Endothelial cell of umbilical vein (primary cell): ENCODE results near the gene L3MBTL4. TPM values are rescaled to one million over a fixed set of nuclear protein-coding genes. Genes with fewer than 3 reads are reported as not detected.

Experiments
- BruUV-seq: library from RNA; stranded (reverse); fragments of 400-500 nt; replicated peaks from 2 replicates; lab custom pipeline; 2021; lab: Mats Ljungman, UMichigan
- CTCF ChIA-PET: fragments of 300-600, 350-600 bp; sonication (Branson Sonifier 250); formaldehyde crosslinking; loops from one replicate; lab custom pipeline; 2021; ENCODE audit warnings: antibody characterized with exemption, inconsistent platforms; lab: Charles Lee
- POLR2A ChIA-PET: fragments of 300-600, 350-600 bp; sonication (Branson Sonifier 250); formaldehyde crosslinking; loops from one replicate; lab custom pipeline; 2021; ENCODE audit warnings: antibody characterized with exemption, inconsistent platforms; lab: Charles Lee
- DNase-seq: peaks from one replicate; pipeline ENCODE4 v3.0.0-alpha.2; 2011; ENCODE audit warnings: low read depth, low spot score
- FAIRE-seq: peaks from 2 replicates; lab custom pipeline; 2011; peaks lifted over from hg19 to GRCh38; lab: Jason Lieb, UNC
- H2AFZ ChIP-seq: 2 replicates; pipeline ENCODE4 v1.6.0; 2012; ENCODE audit warnings: low read depth, low read length, control low read depth, inconsistent platforms
- H3K27ac ChIP-seq: 2 replicates; pipeline ENCODE4 v1.5.1; 2011; ENCODE audit warnings: low read depth, mild to moderate bottlenecking, control low read depth, low read length, moderate library complexity; ENCODE audit not compliant: insufficient read depth
- H3K27me3 ChIP-seq, 2 experiments: 2 replicates each; pipeline versions ENCODE4 v1.6.0 to v1.6.1; 2011; ENCODE audit warnings: low read length in 2 of 2, mixed read lengths in 1 of 2; ENCODE audit not compliant: control insufficient read depth in 2 of 2, insufficient read depth in 2 of 2
- H3K36me3 ChIP-seq, 2 experiments: 2 replicates in 1 of 2; 3 replicates in 1 of 2; pipeline ENCODE4 v1.5.1; 2011; ENCODE audit warnings: low read length in 2 of 2, mild to moderate bottlenecking in 1 of 2, moderate library complexity in 1 of 2; ENCODE audit not compliant: control insufficient read depth in 2 of 2, insufficient read depth in 2 of 2; ENCODE audit errors: extremely low read depth in 1 of 2
- H3K4me1 ChIP-seq: 3 replicates; pipeline ENCODE4 v1.5.1; 2011; ENCODE audit warnings: mild to moderate bottlenecking, low read length; ENCODE audit not compliant: control insufficient read depth, insufficient read depth; ENCODE audit errors: extremely low read depth
- H3K4me2 ChIP-seq: 2 replicates; pipeline ENCODE4 v1.6.1; 2011; ENCODE audit warnings: low read length, control low read depth, mixed read lengths; ENCODE audit not compliant: insufficient read depth
- H3K4me3 ChIP-seq, 3 experiments: fragments of 200-600 bp in 1 of 3; sonication (generic), shearing (Covaris generic) in 1 of 3; replicated peaks in 1 of 3; 2 replicates each; pipeline ENCODE4 v1.5.1; 2011 to 2016; ENCODE audit warnings: control low read depth in 3 of 3, low read length in 3 of 3, mild to moderate bottlenecking in 2 of 3, inconsistent platforms in 1 of 3, low read depth in 1 of 3, moderate library complexity in 1 of 3; ENCODE audit not compliant: insufficient read depth in 1 of 3
- H3K79me2 ChIP-seq: 2 replicates; pipeline ENCODE4 v1.6.0; 2012; ENCODE audit warnings: low read length, inconsistent platforms; ENCODE audit not compliant: control insufficient read depth, insufficient read depth
- H3K9ac ChIP-seq: replicated peaks from 2 replicates; pipeline ENCODE3; 2011; ENCODE audit warnings: low read length, control low read depth; ENCODE audit not compliant: insufficient read depth; ENCODE audit errors: extremely low read depth
- H3K9me1 ChIP-seq: replicated peaks from 3 replicates; pipeline ENCODE4 v1.6.0; 2011; ENCODE audit warnings: mild to moderate bottlenecking, low read length; ENCODE audit not compliant: control insufficient read depth, insufficient read depth; ENCODE audit errors: extremely low read depth
- H3K9me3 ChIP-seq: replicated peaks from 2 replicates; pipeline ENCODE4 v1.5.1; 2012; ENCODE audit warnings: low read length, inconsistent platforms; ENCODE audit not compliant: control insufficient read depth, insufficient read depth
- H4K20me1 ChIP-seq: replicated peaks from 2 replicates; pipeline ENCODE3; 2011; ENCODE audit warnings: mild to moderate bottlenecking, low read length; ENCODE audit not compliant: control insufficient read depth, insufficient read depth; ENCODE audit errors: extremely low read depth
- EZH2 ChIP-seq: IDR thresholded peaks from 2 replicates; pipeline ENCODE4 v1.6.1; 2012; ENCODE audit warnings: borderline replicate concordance, low read depth, mild to moderate bottlenecking, moderate library complexity, low read length, inconsistent platforms; ENCODE audit not compliant: severe bottlenecking
- FOS ChIP-seq: IDR thresholded peaks from 2 replicates; pipeline ENCODE4 v1.6.1; 2011; ENCODE audit warnings: mild to moderate bottlenecking, low read length, moderate library complexity, borderline replicate concordance; ENCODE audit not compliant: insufficient read depth
- JUN ChIP-seq: IDR thresholded peaks from 2 replicates; pipeline ENCODE4 v1.6.1; 2011; ENCODE audit warnings: borderline replicate concordance, low read depth; ENCODE audit not compliant: insufficient read length, insufficient read depth
- MAX ChIP-seq: IDR thresholded peaks from 2 replicates; pipeline ENCODE4 v1.6.1; 2011; ENCODE audit not compliant: insufficient read depth, insufficient read length
- MYC ChIP-seq: IDR thresholded peaks from one replicate; pipeline ENCODE4 v1.6.1; 2011; ENCODE audit warnings: mild to moderate bottlenecking, low read depth, low read length
- POLR2A ChIP-seq: IDR thresholded peaks from 2 replicates; pipeline ENCODE4 v1.6.1; 2012; ENCODE audit warnings: low read depth, mild to moderate bottlenecking, control low read depth, low read length
- POLR2AphosphoS5 ChIP-seq: IDR thresholded peaks from 2 replicates; pipeline ENCODE4 v1.6.1; 2012; ENCODE audit warnings: low read depth, mild to moderate bottlenecking, control low read depth, low read length, moderate library complexity; ENCODE audit not compliant: insufficient read depth
- dilution Hi-C: fragments of 300-500 bp; cut with MboI; formaldehyde crosslinking; loops from one replicate; pipeline ENCODE4 v1.15.0; 2019; ENCODE audit warnings: low sequenced_read_pairs; ENCODE audit not compliant: extremely low pct_ligation_motif_present
- intact Hi-C: fragments of 100-400 bp; cut with micrococcal nuclease; formaldehyde crosslinking; loops from one replicate; pipeline ENCODE4 v1.10.0; 2022
- polyA plus RNA-seq, 4 experiments: library from polyadenylated mRNA; depleted of rRNA in 3 of 4; stranded (reverse) in 3 of 4; unstranded in 1 of 4; fragments of >200 nt; gene quantifications; 2 replicates each; pipeline versions ENCODE4 v1.2.1 to v1.2.3, GENCODE V29; 2011 to 2012; ENCODE audit warnings: missing spikeins in 1 of 4
- total RNA-seq: library from RNA; stranded (reverse); gene quantifications from 2 replicates; pipeline ENCODE4 v1.2.3, GENCODE V29; 2021
- TF ChIP-seq, protein P1 (sequence below), 2 donors: IDR thresholded peaks; 1 replicate in 1 of 2; 2 replicates in 1 of 2; pipeline ENCODE4 v1.5.1; 2011; ENCODE audit warnings: low read length in 2 of 2, mild to moderate bottlenecking in 2 of 2, moderate library complexity in 2 of 2, control low read depth in 1 of 2, inconsistent platforms in 1 of 2, low read depth in 1 of 2; ENCODE audit not compliant: insufficient read depth in 1 of 2; ENCODE audit errors: extremely low read depth in 1 of 2

L3MBTL4 gene
- total and polyA plus RNA-seq, 2 donors (not counting 3 experiments of a cell fraction or from before 2014, with no cell fraction given) = 0.80 TPM; not detected in 1

- Histone ChIP-seq H3K27me3 (no peaks in the 10 kb centered on the region), H3K4me3 (no peak overlapping the region), H3K9me1 (no peaks in the 10 kb centered on the region), H4K20me1 (no peaks in the 10 kb centered on the region), H3K9me3 (no peaks in the 10 kb centered on the region), H3K4me2 (no peak overlapping the region), H3K27ac (no peak overlapping the region), H3K9ac (no peak overlapping the region), H3K79me2 (no peaks in the 10 kb centered on the region), H2AFZ (no peak overlapping the region), H3K36me3 (no peaks in the 10 kb centered on the region), H3K4me1 (no peaks in the 10 kb centered on the region)
- dilution Hi-C loops (no loop called here), intact Hi-C loops (no loop called here)
- DNase-seq (no peak), FAIRE-seq (no peak)
- POLR2A ChIA-PET = no interaction called here
- CTCF ChIA-PET = no interaction called here
- no TSS peak for BruUV-seq
- TF ChIP-seq FOS = no peak
- TF ChIP-seq POLR2A = no peak
- no peak for TF ChIP-seq JUN
- TF ChIP-seq EZH2 = no peak
- TF ChIP-seq, protein P1, sequence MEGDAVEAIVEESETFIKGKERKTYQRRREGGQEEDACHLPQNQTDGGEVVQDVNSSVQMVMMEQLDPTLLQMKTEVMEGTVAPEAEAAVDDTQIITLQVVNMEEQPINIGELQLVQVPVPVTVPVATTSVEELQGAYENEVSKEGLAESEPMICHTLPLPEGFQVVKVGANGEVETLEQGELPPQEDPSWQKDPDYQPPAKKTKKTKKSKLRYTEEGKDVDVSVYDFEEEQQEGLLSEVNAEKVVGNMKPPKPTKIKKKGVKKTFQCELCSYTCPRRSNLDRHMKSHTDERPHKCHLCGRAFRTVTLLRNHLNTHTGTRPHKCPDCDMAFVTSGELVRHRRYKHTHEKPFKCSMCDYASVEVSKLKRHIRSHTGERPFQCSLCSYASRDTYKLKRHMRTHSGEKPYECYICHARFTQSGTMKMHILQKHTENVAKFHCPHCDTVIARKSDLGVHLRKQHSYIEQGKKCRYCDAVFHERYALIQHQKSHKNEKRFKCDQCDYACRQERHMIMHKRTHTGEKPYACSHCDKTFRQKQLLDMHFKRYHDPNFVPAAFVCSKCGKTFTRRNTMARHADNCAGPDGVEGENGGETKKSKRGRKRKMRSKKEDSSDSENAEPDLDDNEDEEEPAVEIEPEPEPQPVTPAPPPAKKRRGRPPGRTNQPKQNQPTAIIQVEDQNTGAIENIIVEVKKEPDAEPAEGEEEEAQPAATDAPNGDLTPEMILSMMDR (IDR thresholded peaks at IDR 0.05; ENCODE audit: extremely low read depth in 1 of 2, insufficient read depth in 1 of 2, low read depth in 1 of 2, low read length in 2 of 2) = no peak
- no peak for TF ChIP-seq POLR2AphosphoS5
- TF ChIP-seq MYC = no peak
- no peak for TF ChIP-seq MAX
Observed at GRCh38 chr18:6200204-6200774, 214.4 kb downstream of the L3MBTL4 start.
